Endothelial cell of umbilical vein (primary cell): Measurements from ENCODE around the gene PLEKHD1.

Source experiments
- EZH2 ChIP-seq: IDR thresholded peaks from 2 replicates; pipeline ENCODE4 v1.6.1; 2012; ENCODE audit warnings: borderline replicate concordance, low read depth, mild to moderate bottlenecking, moderate library complexity, low read length, inconsistent platforms; ENCODE audit not compliant: severe bottlenecking
- FOS ChIP-seq: IDR thresholded peaks from 2 replicates; pipeline ENCODE4 v1.6.1; 2011; ENCODE audit warnings: mild to moderate bottlenecking, low read length, moderate library complexity, borderline replicate concordance; ENCODE audit not compliant: insufficient read depth
- GATA2 ChIP-seq: IDR thresholded peaks from 2 replicates; pipeline ENCODE4 v1.7.0; 2011; ENCODE audit warnings: low read depth, mild to moderate bottlenecking, moderate library complexity, mixed read lengths, low read length; ENCODE audit not compliant: insufficient read length, insufficient read depth
- POLR2A ChIP-seq: IDR thresholded peaks from 2 replicates; pipeline ENCODE4 v1.6.1; 2012; ENCODE audit warnings: low read depth, mild to moderate bottlenecking, control low read depth, low read length
- TF ChIP-seq, protein P1 (sequence below): IDR thresholded peaks from 2 replicates; pipeline ENCODE4 v1.6.1; 2011; ENCODE audit not compliant: insufficient read depth, insufficient read length
- TF ChIP-seq, protein P2 (sequence below), 2 donors: IDR thresholded peaks; 1 replicate in 1 of 2; 2 replicates in 1 of 2; pipeline ENCODE4 v1.5.1; 2011; ENCODE audit warnings: low read length in 2 of 2, mild to moderate bottlenecking in 2 of 2, moderate library complexity in 2 of 2, control low read depth in 1 of 2, inconsistent platforms in 1 of 2, low read depth in 1 of 2; ENCODE audit not compliant: insufficient read depth in 1 of 2; ENCODE audit errors: extremely low read depth in 1 of 2

DNA sequence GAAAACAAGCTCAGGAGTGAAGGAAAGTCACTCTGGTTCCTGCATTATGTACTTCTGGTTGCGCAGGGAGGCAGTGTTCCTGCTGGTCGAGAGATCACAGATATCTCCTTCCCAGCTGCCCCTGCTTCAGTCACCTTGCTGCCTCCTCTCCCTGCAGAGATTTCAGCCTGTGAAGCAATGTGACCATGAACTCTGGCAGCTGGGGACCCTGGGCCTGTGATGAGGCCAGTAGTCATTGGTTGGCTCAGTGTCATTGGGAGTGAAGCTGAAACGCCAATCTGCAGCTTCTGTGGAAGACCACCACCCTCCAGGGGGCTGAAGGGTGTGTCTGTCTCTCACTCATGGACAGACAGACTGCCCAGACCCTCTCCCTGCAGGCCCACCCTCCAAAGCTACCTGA is 45.0 kb downstream of the PLEKHD1 start:
- no peak for TF ChIP-seq POLR2A
- TF ChIP-seq, protein P1, sequence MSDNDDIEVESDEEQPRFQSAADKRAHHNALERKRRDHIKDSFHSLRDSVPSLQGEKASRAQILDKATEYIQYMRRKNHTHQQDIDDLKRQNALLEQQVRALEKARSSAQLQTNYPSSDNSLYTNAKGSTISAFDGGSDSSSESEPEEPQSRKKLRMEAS: no peak
- TF ChIP-seq, protein P2, sequence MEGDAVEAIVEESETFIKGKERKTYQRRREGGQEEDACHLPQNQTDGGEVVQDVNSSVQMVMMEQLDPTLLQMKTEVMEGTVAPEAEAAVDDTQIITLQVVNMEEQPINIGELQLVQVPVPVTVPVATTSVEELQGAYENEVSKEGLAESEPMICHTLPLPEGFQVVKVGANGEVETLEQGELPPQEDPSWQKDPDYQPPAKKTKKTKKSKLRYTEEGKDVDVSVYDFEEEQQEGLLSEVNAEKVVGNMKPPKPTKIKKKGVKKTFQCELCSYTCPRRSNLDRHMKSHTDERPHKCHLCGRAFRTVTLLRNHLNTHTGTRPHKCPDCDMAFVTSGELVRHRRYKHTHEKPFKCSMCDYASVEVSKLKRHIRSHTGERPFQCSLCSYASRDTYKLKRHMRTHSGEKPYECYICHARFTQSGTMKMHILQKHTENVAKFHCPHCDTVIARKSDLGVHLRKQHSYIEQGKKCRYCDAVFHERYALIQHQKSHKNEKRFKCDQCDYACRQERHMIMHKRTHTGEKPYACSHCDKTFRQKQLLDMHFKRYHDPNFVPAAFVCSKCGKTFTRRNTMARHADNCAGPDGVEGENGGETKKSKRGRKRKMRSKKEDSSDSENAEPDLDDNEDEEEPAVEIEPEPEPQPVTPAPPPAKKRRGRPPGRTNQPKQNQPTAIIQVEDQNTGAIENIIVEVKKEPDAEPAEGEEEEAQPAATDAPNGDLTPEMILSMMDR (IDR thresholded peaks at IDR 0.05; ENCODE audit: extremely low read depth in 1 of 2, insufficient read depth in 1 of 2, low read depth in 1 of 2, low read length in 2 of 2): no peak
- no peak for TF ChIP-seq EZH2
- no peak for TF ChIP-seq FOS
- no peak for TF ChIP-seq GATA2
